GM18508 (cell line): ENCODE data around the gene BPHL.
"Not testable (repeated sequence)": the region's sequence is repeated elsewhere in the genome, so short reads cannot be mapped to it uniquely, and the experiment has no call there.

Experiments
- ATAC-seq: cut with Tn5 transposase; IDR thresholded peaks from one replicate; pipeline ENCODE4 v1.9.1; 2021; ENCODE audit warnings: moderate number of reproducible peaks; ENCODE audit not compliant: insufficient read depth, unreplicated experiment

BPHL gene

GRCh38 chr6:3118353-3119039 is at the start of gene BPHL:
Gene BPHL (plus strand): TSS chr6:3118711. CDS start chr6:3118741, 30 bp downstream.
- peak; percentile 64 for ATAC-seq

GRCh38 chr6:3071568-3071967 is 46.9 kb upstream of the BPHL start:
- no peak for ATAC-seq

GRCh38 chr6:3072798-3073197 is 45.7 kb upstream of the BPHL start:
- ATAC-seq: no peak

- ATAC-seq: no peak
Measured at GRCh38 chr6:3073382-3073781, 45.1 kb upstream of the BPHL start.

- ATAC-seq: no peak
Measured at GRCh38 chr6:3075772-3076113, 42.8 kb upstream of the BPHL start.

- no peak for ATAC-seq
Measured at GRCh38 chr6:3076320-3076719, 42.2 kb upstream of the BPHL start.

- ATAC-seq: no peak
Measured at GRCh38 chr6:3077430-3077829, 41.1 kb upstream of the BPHL start.

- ATAC-seq: not testable (repeated sequence)
Measured at GRCh38 chr6:3078952-3079351, 39.6 kb upstream of the BPHL start.

GRCh38 chr6:3079682-3080081 is 38.8 kb upstream of the BPHL start:
- ATAC-seq: no peak

GRCh38 chr6:3081960-3082359 is 36.6 kb upstream of the BPHL start:
- ATAC-seq: no peak

- no peak for ATAC-seq
Measured at GRCh38 chr6:3085074-3085473, 33.4 kb upstream of the BPHL start.

- no peak for ATAC-seq
Measured at GRCh38 chr6:3086282-3086946, 32.1 kb upstream of the BPHL start.

- no peak for ATAC-seq
Measured at GRCh38 chr6:3088446-3088845, 30.1 kb upstream of the BPHL start.

- no peak for ATAC-seq
Measured at GRCh38 chr6:3088968-3089367, 29.5 kb upstream of the BPHL start.

- ATAC-seq: no peak
Measured at GRCh38 chr6:3090013-3090412, 28.5 kb upstream of the BPHL start.

GRCh38 chr6:3094815-3095214 is 23.7 kb upstream of the BPHL start:
- no peak for ATAC-seq

- no peak for ATAC-seq
Measured at GRCh38 chr6:3102875-3103274, 15.6 kb upstream of the BPHL start.

GRCh38 chr6:3108746-3109414 is 9.6 kb upstream of the BPHL start:
- ATAC-seq: no peak

- no peak for ATAC-seq
Measured at GRCh38 chr6:3109761-3110160, 8.8 kb upstream of the BPHL start.

- no peak for ATAC-seq
Measured at GRCh38 chr6:3114377-3114776, 4.1 kb upstream of the BPHL start.

- no peak for ATAC-seq
Measured at GRCh38 chr6:3117912-3118352, 579 bp upstream of the BPHL start.
